HFFc6 (cell line): ENCODE measurements around the gene LILRA2. TPM values are rescaled to one million over a fixed set of nuclear protein-coding genes. Genes with fewer than 3 reads are reported as not detected.

Experiments
- DNase-seq: peaks from one replicate; pipeline ENCODE4 v3.0.0-alpha.2; 2018
- H3K27ac Mint-ChIP-seq: 2 replicates; pipeline ENCODE4 v1.8.0; 2020; ENCODE audit warnings: mild to moderate bottlenecking, mixed read lengths
- H3K27me3 Mint-ChIP-seq: 2 replicates; pipeline ENCODE4 v1.8.0; 2021; ENCODE audit warnings: mild to moderate bottlenecking, moderate library complexity, mixed read lengths; ENCODE audit not compliant: insufficient read depth
- H3K36me3 Mint-ChIP-seq: 2 replicates; pipeline ENCODE4 v1.8.0; 2021; ENCODE audit warnings: low read depth, mixed read lengths
- H3K4me1 Mint-ChIP-seq: 2 replicates; pipeline ENCODE4 v1.8.0; 2020; ENCODE audit warnings: low read depth, mixed read lengths
- H3K4me3 Mint-ChIP-seq: 2 replicates; pipeline ENCODE4 v1.8.0; 2020; ENCODE audit warnings: mild to moderate bottlenecking, moderate library complexity, mixed read lengths
- H3K9me3 Mint-ChIP-seq: 2 replicates; pipeline ENCODE4 v1.8.0; 2020; ENCODE audit warnings: mild to moderate bottlenecking, mixed read lengths
- total RNA-seq, 6 experiments: library from RNA; stranded (reverse); fragmentation: NEBNext Ultra II Directional; extraction: Animal tissue kit (Norgen Biotek cat#: 25700); gene quantifications; 2 replicates in 1 of 6; 3 replicates in 5 of 6; pipeline ENCODE4 v1.2.3, GENCODE V29; 2021
- TF ChIP-seq, protein P1 (sequence below): fragments of 200-600 bp; sonication (generic); IDR thresholded peaks from 2 replicates; pipeline ENCODE4 v1.5.0; 2021; ENCODE audit warnings: antibody characterized with exemption, mild to moderate bottlenecking

Gene LILRA2
- total RNA-seq, 6 experiments from 2014 or later, result not detected

DNA sequence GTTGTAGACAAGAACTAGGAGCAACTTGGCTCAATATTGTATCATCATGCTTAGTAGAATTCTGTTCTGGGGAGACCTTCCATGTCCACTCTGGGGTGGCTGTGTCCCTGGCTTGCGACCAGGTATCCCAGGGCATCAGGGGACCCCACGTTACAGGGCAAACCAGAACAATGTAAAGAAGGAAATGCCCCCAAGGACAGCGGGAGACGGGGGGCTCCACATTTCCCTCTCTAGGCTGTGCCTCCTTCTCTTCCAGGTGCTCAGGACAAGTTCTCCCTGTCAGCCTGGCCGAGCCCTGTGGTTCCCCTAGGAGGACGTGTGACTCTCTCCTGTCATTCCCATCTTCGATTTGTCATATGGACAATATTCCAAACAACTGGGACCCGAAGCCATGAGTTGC lies 40.1 kb upstream of the LILRA2 start:
- Mint-ChIP-seq H3K9me3 (peaks cover 51% of the 10 kb centered on the region), H3K36me3 (no peaks in the 10 kb centered on the region), H3K27me3 (no peaks in the 10 kb centered on the region; the same call in 1 of the 2 replicates), H3K4me1 (no peaks in the 10 kb centered on the region), H3K4me3 (no peak overlapping the region), H3K27ac (no peak overlapping the region)
- no peak for DNase-seq
- TF ChIP-seq, protein P1, sequence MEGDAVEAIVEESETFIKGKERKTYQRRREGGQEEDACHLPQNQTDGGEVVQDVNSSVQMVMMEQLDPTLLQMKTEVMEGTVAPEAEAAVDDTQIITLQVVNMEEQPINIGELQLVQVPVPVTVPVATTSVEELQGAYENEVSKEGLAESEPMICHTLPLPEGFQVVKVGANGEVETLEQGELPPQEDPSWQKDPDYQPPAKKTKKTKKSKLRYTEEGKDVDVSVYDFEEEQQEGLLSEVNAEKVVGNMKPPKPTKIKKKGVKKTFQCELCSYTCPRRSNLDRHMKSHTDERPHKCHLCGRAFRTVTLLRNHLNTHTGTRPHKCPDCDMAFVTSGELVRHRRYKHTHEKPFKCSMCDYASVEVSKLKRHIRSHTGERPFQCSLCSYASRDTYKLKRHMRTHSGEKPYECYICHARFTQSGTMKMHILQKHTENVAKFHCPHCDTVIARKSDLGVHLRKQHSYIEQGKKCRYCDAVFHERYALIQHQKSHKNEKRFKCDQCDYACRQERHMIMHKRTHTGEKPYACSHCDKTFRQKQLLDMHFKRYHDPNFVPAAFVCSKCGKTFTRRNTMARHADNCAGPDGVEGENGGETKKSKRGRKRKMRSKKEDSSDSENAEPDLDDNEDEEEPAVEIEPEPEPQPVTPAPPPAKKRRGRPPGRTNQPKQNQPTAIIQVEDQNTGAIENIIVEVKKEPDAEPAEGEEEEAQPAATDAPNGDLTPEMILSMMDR, result no peak

GRCh38 chr19:54534156-54534555 lies 39.4 kb upstream of the LILRA2 start:
- DNase-seq, result no peak
- TF ChIP-seq, protein P1, result no peak
- Mint-ChIP-seq H3K27ac (no peak overlapping the region), H3K9me3 (peaks cover 49% of the 10 kb centered on the region), H3K4me1 (no peaks in the 10 kb centered on the region), H3K27me3 (no peaks in the 10 kb centered on the region; the same call in 1 of the 2 replicates), H3K4me3 (no peak overlapping the region), H3K36me3 (no peaks in the 10 kb centered on the region)

- no peaks in the 10 kb centered on the region for H3K36me3 Mint-ChIP-seq
- TF ChIP-seq, protein P1, result no peak
- H3K9me3 Mint-ChIP-seq, result peaks cover 49% of the 10 kb centered on the region
Observed at GRCh38 chr19:54535601-54536000, 38.0 kb upstream of the LILRA2 start.

GRCh38 chr19:54536956-54537355 lies 36.6 kb upstream of the LILRA2 start:
- no peak for DNase-seq
- Mint-ChIP-seq H3K36me3 (no peaks in the 10 kb centered on the region; the same call in 1 of the 2 replicates), H3K27me3 (no peaks in the 10 kb centered on the region; the same call in 1 of the 2 replicates), H3K4me1 (no peaks in the 10 kb centered on the region), H3K9me3 (peaks cover 53% of the 10 kb centered on the region), H3K27ac (no peak overlapping the region), H3K4me3 (no peak overlapping the region)
- TF ChIP-seq, protein P1, result no peak

More at GRCh38 chr19:54535601-54536000, 38.0 kb upstream of the LILRA2 start:
- Mint-ChIP-seq H3K27me3 (no peaks in the 10 kb centered on the region; the same call in 1 of the 2 replicates), H3K27ac (no peak overlapping the region), H3K4me1 (no peaks in the 10 kb centered on the region), H3K4me3 (no peak overlapping the region)
- no peak for DNase-seq

GRCh38 chr19:54541712-54542111 lies 31.9 kb upstream of the LILRA2 start:
- H3K27me3 Mint-ChIP-seq, result no peaks in the 10 kb centered on the region
- peaks cover 57% of the 10 kb centered on the region for H3K9me3 Mint-ChIP-seq
- no peaks in the 10 kb centered on the region for H3K4me1 Mint-ChIP-seq

More at GRCh38 chr19:54541712-54542111, 31.9 kb upstream of the LILRA2 start:
- DNase-seq, result no peak
- Mint-ChIP-seq H3K36me3 (peaks cover 5% of the 10 kb centered on the region; the same call in 1 of the 2 replicates), H3K4me3 (no peak overlapping the region), H3K27ac (no peak overlapping the region)
- TF ChIP-seq, protein P1, result no peak
